Measurements from ENCODE around the gene ZNRF3.
"Not testable (repeated sequence)": the region's sequence is repeated elsewhere in the genome, so short reads cannot be mapped to it uniquely, and the experiment has no call there.

The ZNRF3 gene

DNA sequence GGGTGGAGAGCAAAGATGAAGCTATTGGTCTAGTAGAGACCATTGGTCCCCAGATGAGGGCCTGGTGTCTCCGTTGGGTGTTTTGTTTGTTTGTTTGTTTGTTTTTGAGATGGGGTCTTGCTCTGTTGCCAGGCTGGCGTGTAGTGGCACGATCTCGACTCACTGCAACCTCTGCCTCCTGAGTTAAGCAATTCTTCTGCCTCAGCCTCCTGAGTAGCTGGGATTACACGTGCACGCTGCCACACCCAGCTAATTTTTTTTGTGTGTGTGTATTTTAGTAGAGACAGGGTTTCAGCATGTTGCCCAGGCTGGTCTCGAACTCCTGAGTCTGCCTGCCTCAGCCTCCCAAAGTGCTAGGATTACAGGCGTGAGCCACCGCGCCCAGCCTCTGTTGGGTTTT lies 25.4 kb downstream of the ZNRF3 start:
- DNase-seq, result not testable (repeated sequence)

DNA sequence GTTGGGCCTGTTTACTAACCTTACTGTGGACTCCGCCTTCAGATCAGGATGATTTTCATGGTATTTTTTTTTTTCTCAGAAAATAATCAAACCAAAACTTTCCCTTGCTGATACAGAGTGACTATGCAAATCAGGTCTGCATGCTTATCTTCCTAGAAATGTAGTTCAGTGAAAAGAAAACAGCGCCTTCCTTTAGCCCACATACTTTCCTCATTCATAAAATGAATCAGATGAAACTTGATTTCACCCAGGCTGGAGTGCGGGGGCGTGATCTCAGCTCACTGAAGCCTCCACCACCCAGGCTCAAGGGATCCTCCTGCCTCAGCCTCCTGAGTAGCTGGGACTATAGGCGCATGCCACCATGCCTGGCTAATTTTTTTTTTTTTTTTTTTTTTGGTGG lies 26.0 kb downstream of the ZNRF3 start:
- DNase-seq, result no peak

DNA sequence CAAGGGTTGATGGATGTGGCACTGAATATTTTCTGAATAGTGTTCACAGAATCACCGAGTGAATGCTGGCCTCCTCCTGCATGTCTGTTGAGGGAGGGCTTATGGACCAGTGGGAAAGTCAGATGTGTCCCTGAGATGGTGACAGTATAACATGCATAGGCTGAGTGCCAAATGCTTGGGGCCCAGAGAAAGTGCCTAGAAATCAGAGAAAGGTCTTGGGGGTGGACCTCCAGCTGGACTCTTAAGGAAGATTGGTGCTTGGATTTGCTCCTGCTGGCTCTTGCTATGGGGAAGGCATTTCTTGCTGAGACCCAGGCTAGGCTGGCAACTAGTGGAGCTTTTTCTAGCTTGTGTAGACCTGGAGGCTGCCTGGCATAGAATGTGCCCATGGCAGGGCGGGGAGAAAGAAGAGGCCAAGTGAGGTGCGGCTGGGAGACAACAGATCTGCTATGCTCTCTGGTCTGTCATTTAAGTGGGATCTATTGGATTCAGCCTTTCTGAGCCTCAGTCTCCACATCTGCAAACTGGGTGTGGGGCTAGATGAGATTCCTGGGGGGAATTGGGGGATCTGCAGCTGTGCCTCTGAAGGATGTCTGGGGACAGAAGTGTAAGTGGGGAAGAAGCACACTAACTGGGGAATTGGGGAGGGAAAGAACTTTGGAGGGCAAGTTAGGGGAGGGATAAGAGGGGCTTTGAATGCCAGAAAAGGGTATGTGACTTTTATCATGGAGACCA lies 27.4 kb downstream of the ZNRF3 start:
- DNase-seq, result no peak

DNA sequence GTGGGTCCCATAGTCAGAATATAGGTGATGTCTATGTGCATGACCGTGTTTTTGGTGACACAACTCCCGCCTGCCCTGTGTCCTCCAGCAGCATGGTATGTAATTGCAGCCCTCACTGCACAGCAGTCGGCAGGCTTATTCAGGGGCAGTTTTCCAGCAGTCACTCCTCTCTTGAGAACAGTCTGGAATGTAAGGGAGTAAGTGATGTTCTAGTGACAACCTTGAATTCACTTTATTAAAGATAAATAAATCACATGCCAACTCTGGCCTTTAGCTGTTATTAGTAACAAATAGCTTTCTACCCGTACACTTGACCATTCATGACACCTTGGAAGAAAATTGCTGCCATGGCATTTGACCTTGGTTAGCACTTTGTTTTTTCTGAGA lies 27.9 kb downstream of the ZNRF3 start:
- DNase-seq, result no peak

DNA sequence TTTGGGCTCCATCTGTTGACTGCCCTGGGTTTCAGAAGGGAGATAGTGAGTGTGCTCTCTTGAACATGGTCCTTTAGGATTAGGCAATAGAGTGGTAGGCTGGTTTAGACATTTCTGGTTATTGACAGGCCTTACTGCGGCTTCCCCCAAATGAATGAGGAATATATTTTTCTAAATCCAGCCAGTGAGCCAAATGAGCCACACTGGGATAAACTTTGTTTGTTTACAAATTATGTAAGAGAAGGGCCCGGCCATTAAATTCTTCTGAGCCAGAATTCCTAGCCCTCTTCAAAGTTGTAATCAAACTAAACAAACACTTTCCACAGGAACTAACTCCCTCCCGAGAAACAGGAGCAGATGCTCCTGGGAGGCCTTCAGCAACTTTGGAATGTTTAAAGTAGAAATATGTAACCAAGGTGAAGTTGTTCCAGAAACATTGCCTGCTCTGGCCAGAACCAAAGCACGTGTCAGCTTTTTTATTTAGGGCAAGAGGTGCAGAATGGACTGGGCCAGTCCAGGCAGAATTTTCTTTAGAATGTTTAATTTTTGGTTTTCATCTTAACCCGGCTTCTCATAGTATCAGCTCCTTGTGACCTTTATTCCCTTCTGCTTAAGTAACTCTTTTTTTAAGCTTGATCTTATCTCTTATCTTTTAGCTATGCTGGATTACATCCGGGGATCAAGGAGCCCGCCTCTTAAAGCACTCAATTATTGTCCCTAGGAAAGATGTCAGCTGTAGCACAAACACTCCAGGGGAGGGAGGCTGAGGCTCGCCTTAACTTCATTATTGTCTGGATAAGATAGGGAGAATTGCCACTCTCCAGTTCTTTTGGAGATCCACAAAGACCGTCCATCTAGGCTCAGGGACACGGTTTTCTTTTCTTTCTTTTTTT lies 28.7 kb downstream of the ZNRF3 start:
- no peak for DNase-seq

DNA sequence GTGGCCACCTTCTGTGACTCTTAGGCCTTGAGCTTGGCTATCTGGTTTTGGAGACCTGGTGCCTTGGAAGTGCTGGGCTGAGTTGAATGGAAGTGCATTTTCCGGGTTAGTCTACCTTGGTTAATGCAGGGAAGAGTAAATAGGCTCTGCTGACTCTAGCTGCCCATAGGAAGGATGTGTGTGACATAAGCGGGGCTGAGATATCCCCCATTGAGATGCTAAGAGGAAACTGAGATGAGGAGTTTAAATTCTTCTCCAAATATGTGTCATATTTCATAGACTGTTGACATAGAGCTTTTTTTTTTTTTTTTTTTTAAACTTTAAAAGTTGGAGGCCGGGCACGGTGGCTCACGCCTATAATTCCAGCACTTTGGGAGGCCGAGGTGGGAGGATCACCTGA lies 30.8 kb downstream of the ZNRF3 start:
- no peak for DNase-seq

DNA sequence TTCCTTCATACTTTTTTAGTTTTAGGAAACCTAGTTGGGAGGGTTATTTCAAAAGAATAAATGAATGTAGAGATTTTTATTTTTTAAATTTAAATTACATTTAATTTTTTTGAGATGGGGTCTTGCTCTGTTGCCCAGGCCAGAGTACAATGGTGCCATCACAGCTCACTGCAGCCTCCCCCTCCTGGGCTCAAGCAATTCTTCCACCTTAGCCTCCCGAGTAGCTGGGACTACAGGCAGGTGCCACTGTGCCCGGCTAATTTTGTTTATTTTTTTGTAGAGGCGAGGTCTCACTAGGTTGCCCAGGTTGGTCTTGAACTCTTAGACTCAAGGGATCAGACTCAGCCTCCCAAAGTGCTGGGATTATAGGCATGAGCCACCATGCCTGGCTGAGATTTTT lies 32.6 kb downstream of the ZNRF3 start:
- no peak for DNase-seq

DNA sequence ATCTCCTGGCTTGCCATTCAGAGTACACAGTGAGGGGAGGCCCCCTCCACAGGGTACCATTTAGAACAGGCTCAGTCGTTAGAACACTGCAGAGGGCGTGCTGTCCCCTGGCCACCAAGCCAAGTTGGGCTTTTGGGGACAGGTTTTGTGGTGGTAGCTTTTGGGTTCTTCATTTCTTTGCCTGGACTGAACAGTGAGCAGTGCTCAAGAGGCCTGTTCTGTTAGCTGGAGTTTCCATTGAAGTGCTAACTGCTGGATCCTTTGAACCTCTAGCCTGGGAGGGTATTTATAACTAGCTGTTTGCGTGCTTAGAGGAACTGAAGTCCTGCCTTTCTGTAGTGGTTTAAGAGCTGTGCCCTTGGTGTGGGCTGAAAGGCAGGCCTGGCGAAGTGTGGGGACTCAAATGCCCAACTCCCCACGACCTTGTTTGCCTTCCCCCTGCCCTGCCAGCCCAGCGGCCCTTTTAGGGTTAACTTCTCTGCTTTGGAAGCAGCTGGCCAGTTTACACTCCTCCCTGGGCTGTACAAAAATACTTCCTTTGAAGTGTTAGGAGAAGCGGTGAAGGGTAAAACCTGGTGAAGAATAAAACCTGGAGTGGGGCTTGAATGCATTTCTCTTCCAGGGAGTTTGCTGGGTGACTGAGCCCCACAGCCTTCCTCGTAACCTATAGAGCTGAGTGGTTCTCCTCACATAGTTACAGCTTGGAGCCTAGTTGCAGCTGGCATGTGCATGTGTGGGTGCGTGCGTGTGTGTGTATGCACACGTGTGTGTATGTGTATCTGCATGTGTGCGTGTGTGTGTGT lies 34.6 kb downstream of the ZNRF3 start:
- DNase-seq, result no peak

DNA sequence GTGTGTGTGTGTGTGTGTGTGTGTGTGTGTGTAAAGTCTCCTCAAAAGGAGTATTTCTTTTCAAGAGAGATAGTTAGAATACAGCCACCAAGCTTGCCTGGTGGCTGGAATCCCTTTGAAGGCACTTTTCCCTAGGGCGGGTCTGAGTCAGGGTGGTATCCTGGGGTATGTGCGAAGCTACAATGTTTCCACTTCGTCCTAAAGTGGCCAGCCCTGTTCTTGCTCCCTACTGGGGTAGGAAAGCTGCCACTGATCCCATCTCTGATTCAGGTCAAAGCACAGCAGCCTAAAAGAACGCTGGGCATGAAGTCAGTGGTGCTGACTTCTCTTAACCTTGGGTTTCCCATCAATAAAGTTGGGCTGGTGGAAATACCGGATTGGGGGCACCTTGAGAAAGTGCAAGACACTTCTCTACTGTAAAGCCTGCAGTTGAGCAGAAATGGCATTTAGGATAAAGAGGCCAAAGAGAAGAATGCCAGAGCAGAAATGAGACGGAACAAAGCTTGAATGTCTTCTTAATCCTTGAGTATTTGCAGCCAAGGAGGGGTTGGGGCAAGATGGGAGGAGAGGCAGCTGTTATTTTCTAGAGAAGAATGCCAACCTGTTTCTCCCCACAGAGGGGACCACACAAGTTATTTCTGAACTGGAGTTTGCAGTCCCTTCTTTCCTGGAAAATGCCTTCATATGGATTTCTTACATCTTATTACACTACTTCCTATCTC lies 35.3 kb downstream of the ZNRF3 start:
- DNase-seq, result no peak

DNA sequence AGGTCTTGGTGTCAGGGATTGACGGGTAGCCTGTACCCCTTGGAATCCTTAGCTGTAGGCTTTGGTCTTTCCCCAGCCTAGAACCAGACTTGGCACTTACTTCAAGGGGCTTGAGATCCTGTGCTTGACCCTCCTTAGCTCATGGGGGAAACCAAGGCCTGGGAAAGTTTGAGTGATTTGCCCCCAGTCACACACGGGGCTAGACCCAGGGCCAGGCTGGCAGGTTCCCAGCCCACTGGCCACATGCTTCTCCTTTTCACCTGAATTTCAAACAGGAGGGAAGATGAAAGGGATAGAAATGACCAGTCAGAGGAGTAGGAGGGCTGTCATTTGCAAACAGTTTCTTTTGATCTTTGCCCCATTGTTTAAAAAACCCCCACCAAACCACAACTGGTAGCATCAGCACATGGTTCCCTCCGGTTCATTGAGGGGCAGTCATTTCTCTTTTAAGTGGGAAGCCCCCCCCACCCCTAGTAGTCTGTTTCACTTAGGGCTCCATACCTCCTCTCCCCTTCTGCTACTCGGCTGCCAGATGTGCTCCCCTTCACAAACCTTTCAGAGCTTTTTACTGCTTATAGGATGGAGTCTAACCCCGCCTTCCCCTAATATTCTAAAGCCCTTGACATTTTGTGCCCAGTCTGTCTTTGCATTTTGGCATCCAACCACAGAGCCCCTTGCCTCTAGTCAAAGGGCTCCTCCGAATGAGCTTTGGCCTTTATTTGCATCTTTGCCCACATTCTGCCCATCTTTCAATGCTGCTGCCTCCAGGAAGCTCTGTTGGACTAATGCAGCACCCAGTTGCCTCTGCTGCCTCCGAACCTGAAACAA lies 37.6 kb downstream of the ZNRF3 start:
- no peak for DNase-seq

DNA sequence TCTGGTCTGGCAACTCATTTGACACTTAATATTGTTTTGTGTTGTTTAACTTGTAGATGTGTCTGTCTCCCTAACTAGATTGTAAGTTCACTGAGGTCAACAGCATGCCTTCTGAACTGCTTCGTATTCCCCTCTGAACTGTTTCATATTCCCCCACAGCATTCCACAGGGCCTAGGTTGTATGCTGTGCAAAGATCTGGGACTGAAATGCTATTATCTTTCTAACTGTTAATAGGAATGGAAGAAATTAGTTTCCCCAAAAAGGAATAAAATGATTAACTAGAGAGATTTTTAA lies 38.2 kb downstream of the ZNRF3 start:
- DNase-seq, result no peak

DNA sequence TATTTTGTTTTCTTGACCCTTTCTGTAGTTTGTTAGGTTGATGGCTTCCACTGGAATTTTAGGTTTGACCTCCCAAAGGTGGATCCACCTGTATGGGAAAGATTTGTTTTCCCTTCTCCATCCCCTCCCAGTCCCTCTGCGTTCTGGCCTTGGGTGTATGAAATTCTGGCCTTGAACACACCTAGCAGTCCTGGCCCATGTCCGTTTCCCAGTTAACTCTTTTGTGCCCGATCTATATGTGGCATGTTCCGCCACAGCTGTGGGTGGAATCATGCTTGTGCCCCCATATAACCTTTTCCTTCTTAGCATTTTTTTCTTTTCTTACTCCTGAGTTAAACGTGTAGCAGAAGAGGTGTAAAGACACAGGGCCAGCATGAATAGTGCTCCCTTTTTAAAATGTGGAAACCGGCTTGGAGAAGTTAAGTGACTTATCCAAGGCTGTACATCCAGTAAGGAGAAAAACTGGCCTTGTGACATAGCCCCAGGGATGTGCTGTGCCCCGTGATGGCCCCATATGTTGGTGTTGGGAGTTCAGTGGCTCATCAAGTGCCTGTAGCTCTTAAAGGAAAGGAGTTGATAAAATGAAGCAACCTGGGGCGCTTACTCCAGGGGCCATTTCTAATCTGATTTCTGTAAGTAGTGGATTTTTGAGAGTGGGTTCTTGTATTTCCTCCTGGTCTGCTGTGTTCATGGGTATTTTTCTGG lies 39.3 kb downstream of the ZNRF3 start:
- no peak for DNase-seq

DNA sequence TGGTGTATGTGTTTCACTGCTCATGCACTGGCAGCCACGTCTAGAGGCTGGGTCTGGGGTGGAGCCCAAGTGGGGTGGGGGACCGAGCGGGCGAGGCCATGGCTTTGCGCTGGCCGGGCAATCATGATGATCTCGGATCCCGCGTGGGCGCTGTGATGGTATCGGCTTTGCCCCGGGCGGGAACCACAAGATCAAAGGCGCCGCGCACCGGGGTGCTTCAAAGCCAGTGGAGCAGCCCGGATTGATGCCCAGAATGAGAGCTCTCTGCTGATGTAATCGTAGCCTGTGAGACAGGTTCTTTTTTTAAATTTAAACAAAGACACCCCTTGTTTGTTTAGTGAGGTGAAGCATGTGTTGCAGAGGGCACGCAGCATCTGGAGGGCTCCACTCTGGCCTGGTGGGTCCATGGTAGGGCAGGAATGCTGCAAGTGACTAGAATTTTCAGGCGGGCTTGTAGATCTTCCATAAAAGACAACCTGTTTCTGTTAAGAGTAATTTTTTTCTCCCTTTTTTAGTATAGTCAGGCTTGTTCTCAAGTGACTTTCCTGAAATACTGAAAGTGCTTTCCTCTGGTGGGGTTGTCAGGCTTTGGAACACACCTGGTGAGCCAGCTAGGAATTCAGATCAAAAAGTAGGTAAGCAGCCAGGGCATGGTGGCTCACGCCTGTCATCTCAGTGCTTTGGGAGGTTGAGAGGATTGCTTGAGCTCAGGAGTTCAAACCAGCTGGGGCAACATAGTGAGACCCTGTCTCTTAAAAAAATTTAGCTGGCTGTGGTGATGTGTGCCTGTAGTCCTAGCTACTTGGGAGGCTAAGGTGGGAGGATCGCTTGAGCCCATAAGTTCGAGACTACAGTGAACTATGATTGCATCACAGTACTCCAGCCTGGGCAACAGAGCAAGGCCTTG lies 40.7 kb downstream of the ZNRF3 start:
- no peak for DNase-seq

DNA sequence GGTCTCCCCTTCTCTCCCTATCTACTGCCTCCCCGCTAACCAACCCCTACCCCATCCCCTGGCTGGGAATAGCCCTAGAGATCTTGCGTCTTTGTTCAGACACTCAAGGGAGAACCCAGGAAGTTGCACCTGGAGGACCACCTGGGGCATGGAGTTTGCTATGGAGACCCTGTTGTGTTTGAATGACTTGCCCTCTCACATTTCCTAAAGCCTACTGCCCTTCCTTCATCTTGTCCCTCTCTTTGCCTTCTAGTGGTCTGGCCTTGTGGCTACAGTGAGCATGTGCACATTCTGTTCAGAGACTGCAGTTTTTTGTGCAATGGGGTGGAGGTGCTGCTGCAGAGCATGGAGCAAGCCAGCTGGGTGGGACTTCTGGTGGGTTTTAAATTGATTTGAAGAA lies 42.5 kb downstream of the ZNRF3 start:
- DNase-seq, result no peak

DNA sequence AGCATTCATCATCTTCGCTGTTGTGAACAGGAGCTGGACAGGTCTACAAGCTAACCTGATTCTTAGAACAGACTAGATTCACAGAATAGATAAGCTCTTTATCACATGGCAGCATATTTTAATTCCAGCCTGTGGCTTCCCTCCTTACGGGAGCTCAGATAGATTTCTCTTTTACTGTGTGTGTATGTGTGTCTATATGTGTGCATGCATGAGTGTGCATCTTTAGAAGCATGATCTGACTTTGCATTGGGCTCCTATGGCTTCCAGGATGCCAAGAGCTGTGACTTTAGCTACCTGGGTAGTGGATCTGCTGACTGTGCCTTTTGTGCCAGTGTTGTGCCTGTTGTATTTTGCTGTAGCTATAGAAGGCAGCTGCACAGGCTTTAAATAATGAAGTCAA lies 44.3 kb downstream of the ZNRF3 start:
- no peak for DNase-seq

DNA sequence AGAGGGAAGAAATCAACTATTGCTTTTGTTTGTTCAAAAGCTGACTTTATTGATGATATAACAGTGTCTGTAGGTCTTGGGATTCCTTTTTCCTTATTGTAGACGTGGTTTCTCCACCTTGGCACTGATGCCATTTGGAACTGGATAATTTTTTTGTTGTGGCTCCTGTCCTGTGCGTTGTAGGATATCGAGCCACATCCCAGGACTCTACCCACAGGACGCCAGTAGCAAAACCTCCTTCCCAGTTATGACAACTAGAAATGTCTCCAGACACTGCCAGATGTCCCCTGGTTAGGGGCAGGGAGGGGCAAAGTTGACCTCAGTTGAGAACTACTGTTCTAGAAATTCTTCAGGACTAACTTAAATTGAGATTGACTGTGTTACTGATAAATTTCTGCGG lies 45.8 kb downstream of the ZNRF3 start:
- no peak for DNase-seq

DNA sequence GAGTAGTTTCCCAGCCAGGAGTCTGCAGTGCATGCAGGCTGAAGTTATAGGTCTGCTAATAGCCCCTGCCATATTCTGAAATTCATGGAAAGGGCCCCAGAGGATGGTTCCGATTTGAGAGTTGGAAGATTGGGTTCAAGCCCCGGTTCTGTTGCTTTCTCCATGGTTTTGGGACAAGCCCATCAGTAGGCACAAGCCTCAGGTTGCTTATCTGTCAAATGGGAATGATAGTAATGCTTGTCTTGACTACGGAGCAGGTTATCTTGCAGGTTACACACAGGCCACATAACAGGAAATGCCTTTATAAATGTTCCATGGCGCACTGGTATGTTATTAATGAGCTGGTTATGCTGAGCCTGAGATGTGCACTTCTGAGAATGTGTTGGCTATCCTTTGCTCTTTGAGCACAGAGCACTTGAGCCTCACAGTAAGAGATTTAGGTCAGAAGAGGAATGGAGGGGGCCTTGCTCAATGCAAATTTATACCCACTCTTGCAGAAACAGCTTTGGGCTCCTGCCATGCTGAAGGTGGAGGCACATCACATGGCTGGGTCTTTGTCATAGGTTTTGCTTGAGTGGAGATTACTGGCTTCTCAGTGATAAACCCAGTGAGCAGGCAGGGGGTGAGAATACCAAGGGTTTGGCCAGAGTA lies 47.1 kb downstream of the ZNRF3 start:
- no peak for DNase-seq

DNA sequence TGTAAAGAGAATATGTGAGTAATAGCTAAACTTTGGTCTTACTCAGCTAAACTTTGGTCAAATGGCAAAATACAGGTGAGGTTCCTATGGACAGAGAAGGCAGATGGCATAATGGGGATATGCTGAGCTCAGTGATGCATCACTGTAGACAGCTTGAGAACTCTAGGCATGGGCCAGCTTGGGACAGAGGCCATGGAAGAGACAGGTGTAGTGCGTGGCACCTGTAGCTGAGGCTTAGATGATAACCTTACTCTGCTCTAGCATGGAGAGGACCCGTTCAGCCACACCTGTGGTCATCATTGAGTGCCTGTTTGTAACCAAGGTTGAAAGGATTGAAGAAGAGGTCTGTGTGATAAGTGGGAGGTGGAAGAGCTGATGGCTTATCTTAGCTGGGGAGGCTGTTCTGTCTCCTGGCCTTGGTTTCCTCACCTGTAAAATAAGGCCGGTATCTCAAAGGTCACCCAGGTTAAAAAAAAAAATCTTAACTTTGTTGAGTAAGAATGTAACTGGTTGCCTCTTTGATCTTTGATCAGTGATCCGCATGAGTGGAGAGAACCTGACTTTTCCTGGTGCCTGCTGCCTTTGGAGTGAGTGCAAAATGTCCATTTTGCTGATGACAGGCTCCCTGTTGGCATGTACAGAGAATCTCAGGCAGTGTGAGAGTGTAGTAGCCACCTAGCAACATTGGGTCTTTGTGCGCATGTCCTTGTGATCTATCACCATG lies 48.6 kb downstream of the ZNRF3 start:
- DNase-seq, result no peak

DNA sequence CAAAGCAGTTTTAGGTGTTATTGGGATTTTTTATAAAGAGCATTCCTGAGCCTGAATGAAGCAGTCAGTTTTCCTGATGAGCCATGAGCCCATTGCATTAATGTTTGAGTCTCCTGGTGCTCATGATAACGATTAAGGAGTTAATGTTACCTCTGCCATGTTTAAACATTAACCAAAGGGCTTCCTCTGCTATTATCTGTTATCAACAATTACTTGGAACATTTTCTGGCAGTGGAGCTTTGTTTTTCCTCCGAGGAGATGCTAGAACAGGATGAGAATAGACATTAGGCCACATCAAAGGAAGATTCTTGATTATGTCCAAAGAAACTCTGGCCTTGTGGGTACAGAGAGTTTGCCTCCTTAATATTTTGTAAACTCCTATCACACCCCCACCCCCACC lies 49.9 kb downstream of the ZNRF3 start:
- DNase-seq, result no peak
